GM19238 (cell line): ENCODE data around the gene C20orf144.
A peak's percentile ranks its signal among the peaks of the same experiment; 100 is the strongest.

Experiments used
- DNase-seq: peaks from one replicate; pipeline ENCODE4 v3.0.0; 2011; ENCODE audit warnings: low spot score; ENCODE audit not compliant: insufficient read length

Gene C20orf144

GRCh38 chr20:33649201-33649681, 12.9 kb upstream of the C20orf144 start:
- no peak for DNase-seq

DNA sequence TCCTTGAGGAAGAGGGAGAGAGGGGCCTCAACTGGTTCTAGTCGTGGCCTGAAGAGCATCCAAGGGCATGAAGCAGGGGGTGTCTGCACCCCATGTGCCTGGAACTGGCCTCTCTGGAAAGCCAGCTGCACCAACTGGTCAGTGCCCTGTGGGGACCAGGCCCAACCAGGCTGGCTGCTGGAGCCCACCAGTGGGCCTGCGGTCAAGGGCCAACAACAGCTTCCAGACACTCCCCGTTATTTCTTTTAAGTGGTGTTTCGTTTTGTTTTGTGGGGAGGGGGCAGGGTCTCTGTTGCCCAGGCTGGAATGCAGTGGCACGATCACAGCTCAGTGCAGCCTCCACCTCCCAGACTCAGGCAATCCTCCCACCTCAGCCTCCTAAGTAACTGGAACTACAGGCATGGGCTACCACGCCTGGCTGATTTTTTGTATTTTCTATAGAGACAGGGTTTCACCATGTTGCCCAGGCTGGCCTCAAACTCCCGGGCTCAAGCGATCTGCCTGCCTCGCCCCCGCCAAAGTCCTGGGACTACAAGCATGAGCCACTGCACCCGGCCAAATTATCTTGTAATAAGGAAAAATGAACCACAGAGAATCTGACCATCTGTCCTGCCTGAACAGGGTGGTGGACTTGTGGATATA, 11.9 kb upstream of the C20orf144 start:
- no peak for DNase-seq

DNA sequence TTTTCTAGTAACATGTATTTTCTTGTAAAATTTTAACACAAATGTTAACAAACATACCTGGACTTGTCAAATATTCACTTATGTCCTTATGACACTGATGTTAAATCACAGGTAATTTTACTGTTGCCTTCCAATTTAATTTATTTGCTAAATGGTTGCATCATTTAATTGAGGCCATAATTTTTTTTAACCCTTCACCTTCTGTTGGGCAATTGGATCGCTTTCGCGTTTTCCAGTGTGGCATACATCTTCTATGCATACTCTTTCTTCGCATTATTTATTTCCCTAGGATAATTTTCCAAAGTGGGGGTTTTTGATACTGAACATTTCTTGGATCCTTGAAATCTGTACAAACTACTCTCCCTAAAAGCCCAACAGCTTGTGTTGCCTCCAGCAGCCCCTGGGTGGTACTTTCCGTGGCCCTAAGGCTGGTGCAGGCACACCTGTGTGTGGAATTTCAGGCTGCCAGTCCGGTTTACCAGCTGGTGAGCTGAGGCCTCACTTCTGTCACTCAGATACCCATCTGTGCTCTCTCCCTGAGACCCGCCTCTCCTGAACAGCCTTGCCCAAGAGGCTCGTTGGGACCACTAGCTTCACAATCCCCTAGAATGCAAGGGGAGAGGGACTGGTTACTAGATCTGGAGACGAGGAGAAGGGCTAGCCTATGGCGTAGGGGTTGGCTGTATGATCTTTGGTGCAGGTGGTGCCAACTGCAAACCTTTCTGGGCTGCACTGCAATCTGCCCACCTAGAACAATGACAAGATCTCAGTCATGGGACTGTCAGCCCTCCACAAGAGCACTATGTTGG, 11.2 kb upstream of the C20orf144 start:
- DNase-seq, result no peak

DNA sequence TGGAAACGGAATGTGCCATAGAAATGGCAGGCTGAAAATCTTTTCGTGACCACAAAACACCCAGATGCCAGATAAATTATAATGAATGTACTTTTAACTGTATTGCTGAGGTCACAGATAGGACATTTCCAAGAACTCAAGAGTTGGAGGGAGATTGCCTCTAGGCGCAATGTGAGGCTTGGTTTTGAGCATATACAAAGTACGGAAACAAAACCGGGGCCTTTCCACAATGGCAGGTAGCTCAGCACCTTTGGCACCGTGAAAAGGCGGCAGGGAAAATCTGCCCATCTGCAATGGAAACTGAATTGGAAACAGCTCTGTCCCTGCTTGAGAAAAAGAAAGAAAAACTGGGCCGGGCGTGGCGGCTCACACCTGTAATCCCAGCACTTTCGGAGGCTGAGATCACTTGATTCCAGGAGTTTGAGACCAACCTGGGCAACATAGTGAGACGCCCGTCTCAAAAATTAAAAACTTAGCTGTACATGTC, 10.5 kb upstream of the C20orf144 start:
- no peak for DNase-seq

GRCh38 chr20:33653218-33653899, 8.8 kb upstream of the C20orf144 start:
- peak; percentile 73 for DNase-seq

- DNase-seq, result no peak
Observed at GRCh38 chr20:33653900-33654596, 8.1 kb upstream of the C20orf144 start.

- DNase-seq, result no peak
Observed at GRCh38 chr20:33654680-33655161, 7.4 kb upstream of the C20orf144 start.

GRCh38 chr20:33655164-33655563, 7.0 kb upstream of the C20orf144 start:
- no peak for DNase-seq

DNA sequence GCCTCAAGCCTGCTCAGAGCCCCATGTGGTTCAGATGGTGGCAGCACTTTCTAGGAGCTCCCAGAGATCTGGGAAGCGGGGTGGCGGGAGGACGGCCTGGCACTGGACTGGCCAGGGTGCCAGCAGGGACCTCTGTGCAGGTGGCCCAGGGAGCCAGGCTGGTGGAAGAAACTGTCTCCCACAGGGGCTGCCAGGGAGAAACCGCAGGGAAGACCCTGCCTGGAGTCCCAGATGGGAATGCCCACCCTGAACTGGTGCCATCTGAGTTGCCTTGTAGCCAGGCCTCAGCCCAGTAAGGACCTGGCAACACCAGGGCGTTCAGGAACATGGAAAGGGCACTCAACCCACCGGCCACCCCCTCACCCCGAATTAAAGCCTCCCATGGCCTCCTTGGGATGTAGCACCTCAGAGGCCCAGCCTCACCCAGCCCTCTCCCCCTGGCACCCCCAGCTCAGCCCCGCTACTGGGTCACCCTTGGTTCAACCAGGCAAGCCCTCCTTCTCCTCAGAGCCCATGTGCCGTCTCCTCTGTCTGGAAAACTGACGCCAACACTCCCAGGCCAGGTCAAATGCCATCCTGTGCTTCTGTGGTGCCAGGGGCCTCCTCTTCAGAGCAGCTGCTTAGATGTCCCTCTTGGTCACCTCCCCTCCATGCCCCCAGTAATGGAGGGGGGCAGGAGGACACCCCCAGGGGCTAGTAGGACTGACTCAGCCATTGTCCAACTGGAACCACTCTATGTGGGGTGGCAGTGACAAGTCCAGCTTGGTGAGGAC, 5.9 kb upstream of the C20orf144 start:
- DNase-seq, result no peak

DNA sequence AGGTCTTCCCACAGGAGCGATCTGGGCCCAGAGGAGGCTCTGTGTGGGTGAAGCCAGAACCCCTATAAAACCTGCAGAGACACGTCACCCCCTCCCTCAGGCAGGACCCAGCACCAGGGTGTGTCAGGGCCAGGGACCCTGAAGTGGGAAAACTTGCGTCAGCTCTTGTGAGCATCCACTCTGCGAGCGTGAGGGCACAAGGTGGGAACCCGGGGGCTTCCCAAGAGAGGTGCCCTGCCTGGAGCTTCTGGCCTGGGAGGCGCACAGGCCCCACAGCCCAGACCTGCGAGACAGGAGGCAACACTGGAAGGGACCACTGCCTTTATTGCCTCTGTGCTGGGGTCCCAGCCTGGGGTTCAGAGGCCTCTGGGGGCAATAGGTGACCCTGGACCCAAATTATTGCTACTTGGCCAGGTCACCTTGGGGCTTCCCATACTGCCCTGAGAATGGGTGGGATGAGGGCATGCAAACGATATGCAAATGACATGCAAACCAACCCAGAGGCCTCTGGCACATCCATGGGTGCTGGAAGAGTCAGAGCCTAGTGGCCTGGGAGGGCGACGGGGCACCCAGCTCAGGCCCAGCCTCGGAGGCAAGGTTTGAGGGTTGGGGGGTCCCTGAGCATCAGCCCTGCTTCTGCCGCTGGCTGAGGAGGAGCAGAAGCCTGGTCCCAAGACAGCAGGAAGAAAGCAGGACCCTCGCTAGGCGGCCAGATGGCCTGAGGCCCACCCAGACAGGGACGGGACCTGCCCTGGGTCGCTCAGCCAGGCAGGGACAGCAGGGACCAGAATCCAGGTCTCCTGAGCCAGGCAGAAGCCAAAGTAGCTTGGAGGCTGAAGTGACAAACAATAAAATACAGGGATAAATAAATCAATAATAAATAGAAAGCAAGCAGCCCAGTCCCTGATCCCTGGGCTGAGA, 5.1 kb upstream of the C20orf144 start:
- no peak for DNase-seq

DNA sequence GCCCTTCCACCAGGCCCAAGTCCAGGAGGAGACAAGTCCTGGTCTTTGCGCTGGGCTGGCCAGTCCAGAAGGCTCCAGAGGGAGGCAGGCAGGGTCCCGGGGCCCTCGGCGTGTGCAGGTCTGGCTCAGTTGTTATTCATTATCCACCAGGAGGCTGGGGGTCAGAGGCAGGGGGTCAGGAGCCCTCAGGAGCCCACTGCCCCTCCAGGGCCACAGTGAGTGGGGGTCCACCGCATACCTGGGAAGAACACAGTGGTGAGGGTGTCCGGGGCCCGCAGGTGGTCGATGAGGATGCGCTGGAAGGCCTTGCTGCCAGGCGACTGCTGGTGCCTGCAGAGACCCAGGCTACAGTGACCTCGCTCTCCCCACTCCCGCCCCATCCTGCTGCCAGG, 4.4 kb upstream of the C20orf144 start:
- DNase-seq, result no peak

DNA sequence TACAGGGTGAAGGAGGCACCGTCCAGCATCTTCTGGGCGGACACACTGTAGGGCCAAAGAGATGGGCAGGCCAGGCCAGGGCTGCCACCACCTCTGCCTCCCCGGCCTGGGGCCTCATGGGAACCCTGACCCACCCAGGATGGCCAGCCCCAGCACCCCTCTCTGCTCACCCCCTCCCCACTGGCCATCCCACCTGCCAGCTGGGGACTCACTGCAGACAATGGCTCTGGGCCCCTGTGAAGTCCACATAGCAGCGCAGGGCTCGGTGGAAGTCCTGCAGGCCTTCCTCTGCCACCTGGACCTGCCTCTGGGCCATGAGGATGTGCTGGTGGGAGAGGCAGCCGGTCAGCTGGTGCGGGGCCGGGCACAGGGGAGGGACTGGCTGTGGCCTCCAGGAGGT, 3.6 kb upstream of the C20orf144 start:
- no peak for DNase-seq

DNA sequence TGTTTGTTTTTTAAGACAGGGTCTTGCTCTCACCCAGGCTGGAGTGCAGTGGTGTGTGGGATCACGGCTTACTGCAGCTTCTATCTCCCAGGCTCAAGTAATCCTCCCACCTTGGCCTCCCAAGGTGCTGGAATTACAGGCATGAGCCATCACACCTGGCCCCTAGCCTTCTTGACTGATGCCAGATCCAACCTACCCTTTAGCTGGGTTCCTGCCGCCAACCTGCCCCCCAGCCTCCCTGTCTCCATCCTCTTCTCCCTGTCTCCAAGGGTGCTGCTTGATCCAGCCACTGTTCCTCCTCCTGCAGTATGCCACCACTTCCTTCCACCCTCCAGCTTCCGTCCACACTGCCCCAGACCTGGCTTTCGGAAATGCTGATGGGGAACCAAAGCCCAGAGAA, 3.2 kb upstream of the C20orf144 start:
- no peak for DNase-seq

- no peak for DNase-seq
Observed at GRCh38 chr20:33659341-33660034, 2.6 kb upstream of the C20orf144 start.

GRCh38 chr20:33660035-33660684, 2.0 kb upstream of the C20orf144 start:
- DNase-seq, result no peak

GRCh38 chr20:33660685-33661058, 1.5 kb upstream of the C20orf144 start:
- no peak for DNase-seq

GRCh38 chr20:33663161-33664084, 1.3 kb downstream of the C20orf144 start:
- DNase-seq, result peak; percentile 88
